Measurements from ENCODE around the gene SLC29A3.

DNA sequence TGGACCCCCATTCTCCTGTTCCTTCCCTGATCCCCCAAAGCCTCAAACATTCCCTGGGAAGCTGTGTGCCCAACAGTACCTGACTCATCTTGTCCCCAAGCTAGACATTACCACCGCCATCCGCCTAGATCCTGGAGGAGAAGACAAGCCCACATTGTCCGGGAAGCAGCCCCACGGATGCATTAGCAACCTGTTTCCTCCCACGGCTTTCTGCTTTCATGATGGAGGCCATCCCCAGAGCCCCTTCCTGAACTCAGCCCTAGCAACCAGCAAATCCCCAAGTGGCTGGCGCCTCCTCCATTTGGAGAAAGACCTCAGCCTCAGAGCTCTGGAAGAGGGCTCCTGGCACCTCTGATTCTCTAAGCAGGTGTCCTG lies 2.3 kb upstream of the SLC29A3 start:
- no peak for TF ChIP-seq CTCF (optimal IDR thresholded peaks at IDR 0.05 in 1 of 3, IDR thresholded peaks at IDR 0.05 in 1 of 3, conservative IDR thresholded peaks at IDR 0.05 in 1 of 3; ENCODE audit: extremely low read depth in 1 of 3, insufficient read depth in 2 of 3, low read length in 3 of 3)
- no peak for TF ChIP-seq EZH2 (IDR thresholded peaks at IDR 0.05; ENCODE audit: low read length)
